Tibial nerve (tissue), 4 donors: ENCODE measurements around the gene OVOL3. TPM values are rescaled to one million over a fixed set of nuclear protein-coding genes. Genes with fewer than 3 reads are reported as not detected.

ENCODE experiments used
- DNase-seq, 2 donors: peaks; one replicate each; pipeline ENCODE4 v3.0.0-alpha.2; 2019; ENCODE audit warnings: low spot score in 2 of 2
- H3K27ac ChIP-seq, 4 donors: fragments of 200-600 bp; sonication (generic) in 3 of 4; one replicate each; pipeline ENCODE4 v1.5.1; 2017 to 2019; ENCODE audit warnings: mild to moderate bottlenecking in 1 of 4
- H3K27me3 ChIP-seq, 2 donors: fragments of 200-600 bp; sonication (generic) in 1 of 2; one replicate each; pipeline versions ENCODE4 v1.5.1 to v1.6.0; 2017 to 2019
- H3K36me3 ChIP-seq, 3 donors: fragments of 200-600 bp; sonication (generic); one replicate each; pipeline ENCODE4 v1.5.1; 2018 to 2019
- H3K4me1 ChIP-seq, 4 donors: fragments of 200-600 bp; sonication (generic) in 3 of 4; one replicate each; pipeline ENCODE4 v1.5.1; 2017 to 2019
- H3K4me3 ChIP-seq, 4 donors: fragments of 200-600 bp; sonication (generic) in 3 of 4; one replicate each; pipeline ENCODE4 v1.5.1; 2017 to 2019; ENCODE audit warnings: mild to moderate bottlenecking in 1 of 4, moderate library complexity in 1 of 4
- H3K9me3 ChIP-seq, 4 donors: fragments of 200-600 bp; sonication (generic) in 3 of 4; one replicate each; pipeline ENCODE4 v1.5.1; 2017 to 2019
- EP300 ChIP-seq, 2 donors: sonication (generic); formaldehyde crosslinking; IDR thresholded peaks; one replicate each; pipeline ENCODE4 v1.6.1; 2017; ENCODE audit warnings: antibody characterized with exemption in 2 of 2, mild to moderate bottlenecking in 1 of 2
- POLR2A ChIP-seq, 2 donors: fragments of 450-650 bp; IDR thresholded peaks; one replicate each; pipeline ENCODE4 v1.6.1; 2017; ENCODE audit warnings: antibody characterized with exemption in 2 of 2, mild to moderate bottlenecking in 2 of 2, moderate library complexity in 2 of 2
- WGBS, 2 donors: methylation state at CpG; one replicate each; pipeline ENCODE4 v1.1.5; 2018; 5-methylcytosine and 5-hydroxymethylcytosine counted together
- total RNA-seq, 4 donors: library from RNA; depleted of rRNA; stranded (reverse); fragments of >200 nt; gene quantifications; one replicate each; pipeline ENCODE4 v1.1.0, GENCODE V29; 2016
- TF ChIP-seq, protein P1 (sequence below), 5 experiments: fragments of 200-600 bp in 3 of 5; fragments of 450-650 bp in 2 of 5; sonication (generic) in 3 of 5; IDR thresholded peaks; one replicate each; pipeline ENCODE4 v1.5.1; 2016 to 2019; ENCODE audit warnings: antibody characterized with exemption in 5 of 5, mild to moderate bottlenecking in 3 of 5, moderate library complexity in 2 of 5

OVOL3 gene
- total RNA-seq, 4 donors from 2014 or later = not detected

GRCh38 chr19:36140304-36141038 lies 29.5 kb downstream of the OVOL3 start:
- 0% methylated on average over 24 to 29 of the region's 31 CpGs for WGBS, 2 donors
- peak overlapping the region; percentile 83 to 100 (median 98) for H3K27ac ChIP-seq
- DNase-seq = peak in 1 of 2 donors; percentile 23
- peak overlapping the region; percentile 80 to 94 (median 86) for H3K4me3 ChIP-seq
- peaks cover 2 to 39% (median 10%) of the 10 kb centered on the region in 3 donors for H3K36me3 ChIP-seq
- H3K9me3 ChIP-seq = no peaks in the 10 kb centered on the region
- TF ChIP-seq, protein P1, sequence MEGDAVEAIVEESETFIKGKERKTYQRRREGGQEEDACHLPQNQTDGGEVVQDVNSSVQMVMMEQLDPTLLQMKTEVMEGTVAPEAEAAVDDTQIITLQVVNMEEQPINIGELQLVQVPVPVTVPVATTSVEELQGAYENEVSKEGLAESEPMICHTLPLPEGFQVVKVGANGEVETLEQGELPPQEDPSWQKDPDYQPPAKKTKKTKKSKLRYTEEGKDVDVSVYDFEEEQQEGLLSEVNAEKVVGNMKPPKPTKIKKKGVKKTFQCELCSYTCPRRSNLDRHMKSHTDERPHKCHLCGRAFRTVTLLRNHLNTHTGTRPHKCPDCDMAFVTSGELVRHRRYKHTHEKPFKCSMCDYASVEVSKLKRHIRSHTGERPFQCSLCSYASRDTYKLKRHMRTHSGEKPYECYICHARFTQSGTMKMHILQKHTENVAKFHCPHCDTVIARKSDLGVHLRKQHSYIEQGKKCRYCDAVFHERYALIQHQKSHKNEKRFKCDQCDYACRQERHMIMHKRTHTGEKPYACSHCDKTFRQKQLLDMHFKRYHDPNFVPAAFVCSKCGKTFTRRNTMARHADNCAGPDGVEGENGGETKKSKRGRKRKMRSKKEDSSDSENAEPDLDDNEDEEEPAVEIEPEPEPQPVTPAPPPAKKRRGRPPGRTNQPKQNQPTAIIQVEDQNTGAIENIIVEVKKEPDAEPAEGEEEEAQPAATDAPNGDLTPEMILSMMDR (IDR thresholded peaks at IDR 0.05) = no peak
- TF ChIP-seq POLR2A (IDR thresholded peaks at IDR 0.05) = no peak
- TF ChIP-seq EP300 (IDR thresholded peaks at IDR 0.05) = no peak
- peaks cover 5 to 37% (median 10%) of the 10 kb centered on the region in 4 donors for H3K4me1 ChIP-seq
- no peaks in the 10 kb centered on the region for H3K27me3 ChIP-seq

- peaks cover 4 to 47% (median 16%) of the 10 kb centered on the region in 3 donors for H3K36me3 ChIP-seq
- peak; percentile 73 to 95 for DNase-seq
- no peaks in the 10 kb centered on the region for H3K27me3 ChIP-seq
- peak; percentile 12 to 63 for TF ChIP-seq POLR2A (IDR thresholded peaks at IDR 0.05)
- TF ChIP-seq, protein P1 (IDR thresholded peaks at IDR 0.05) = no peak
- TF ChIP-seq EP300 (IDR thresholded peaks at IDR 0.05) = peak in 1 of 2 donors; percentile 31
- H3K4me3 ChIP-seq = peak overlapping the region; percentile 80 to 94 (median 86)
- H3K9me3 ChIP-seq = no peaks in the 10 kb centered on the region
- 24% methylated on average over 34 to 35 of the region's 42 CpGs for WGBS, 2 donors
- peak overlapping the region; percentile 83 to 100 (median 98) for H3K27ac ChIP-seq
- peaks cover 5 to 35% (median 10%) of the 10 kb centered on the region in 4 donors for H3K4me1 ChIP-seq
These were observed 30.3 kb downstream of the OVOL3 start for GRCh38 chr19:36141039-36141927.

GRCh38 chr19:36142046-36142445 lies 31.1 kb downstream of the OVOL3 start:
- peaks cover 8 to 55% (median 24%) of the 10 kb centered on the region in 3 donors for H3K36me3 ChIP-seq
- no peak for TF ChIP-seq POLR2A (IDR thresholded peaks at IDR 0.05)
- no peak for TF ChIP-seq EP300 (IDR thresholded peaks at IDR 0.05)
- TF ChIP-seq, protein P1 (IDR thresholded peaks at IDR 0.05) = no peak

DNA sequence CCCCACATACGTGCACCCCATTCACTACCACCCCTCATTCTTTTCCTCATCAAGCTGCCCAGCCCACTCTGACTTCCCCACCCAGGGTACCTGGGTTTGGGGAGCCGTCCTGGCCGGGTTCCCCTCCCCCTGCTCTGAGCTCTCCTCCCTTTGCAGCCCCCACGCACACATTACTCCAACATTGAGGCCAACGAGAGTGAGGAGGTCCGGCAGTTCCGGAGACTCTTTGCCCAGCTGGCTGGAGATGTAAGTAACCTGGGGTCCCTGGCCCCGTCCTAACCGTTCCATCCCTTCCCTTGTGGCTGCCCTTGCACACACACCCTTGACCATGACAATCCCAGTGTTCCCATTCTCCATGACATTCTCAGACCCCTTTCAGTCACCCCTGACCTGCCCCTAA lies 31.6 kb downstream of the OVOL3 start:
- no peaks in the 10 kb centered on the region for H3K9me3 ChIP-seq
- no peak for DNase-seq
- no peaks in the 10 kb centered on the region for H3K27me3 ChIP-seq
- H3K36me3 ChIP-seq = peaks cover 8 to 59% (median 28%) of the 10 kb centered on the region in 3 donors
- H3K4me1 ChIP-seq = peaks cover 5 to 23% (median 6%) of the 10 kb centered on the region in 4 donors
- TF ChIP-seq, protein P1 (IDR thresholded peaks at IDR 0.05) = no peak
- TF ChIP-seq POLR2A (IDR thresholded peaks at IDR 0.05) (no peak), EP300 (IDR thresholded peaks at IDR 0.05) (no peak)
- 85 to 90% methylated on average over 9 of the region's 9 CpGs for WGBS, 2 donors
- H3K27ac ChIP-seq = no peak overlapping the region
- H3K4me3 ChIP-seq = no peak overlapping the region

More at GRCh38 chr19:36142046-36142445, 31.1 kb downstream of the OVOL3 start:
- H3K27ac ChIP-seq = peak overlapping the region in 3 of 4 donors; percentile 98 to 100 (median 98)
- peaks cover 5 to 27% (median 7%) of the 10 kb centered on the region in 4 donors for H3K4me1 ChIP-seq
- no peaks in the 10 kb centered on the region for H3K27me3 ChIP-seq
- no peak overlapping the region for H3K4me3 ChIP-seq
- no peak for DNase-seq
- H3K9me3 ChIP-seq = no peaks in the 10 kb centered on the region
- 84 to 90% methylated on average over 14 of the region's 14 CpGs for WGBS, 2 donors
